C4-2B (cell line): ENCODE data around the gene FOXD2.

ENCODE experiments used
- CTCF ChIP-seq: fragments of 450-650 bp; conservative IDR thresholded peaks from 2 replicates; pipeline ENCODE4 v1.5.1; 2017; ENCODE audit warnings: mild to moderate bottlenecking
- ZFX ChIP-seq: fragments of 450-650 bp; IDR thresholded peaks from 2 replicates; pipeline ENCODE4 v1.6.1; 2017

DNA sequence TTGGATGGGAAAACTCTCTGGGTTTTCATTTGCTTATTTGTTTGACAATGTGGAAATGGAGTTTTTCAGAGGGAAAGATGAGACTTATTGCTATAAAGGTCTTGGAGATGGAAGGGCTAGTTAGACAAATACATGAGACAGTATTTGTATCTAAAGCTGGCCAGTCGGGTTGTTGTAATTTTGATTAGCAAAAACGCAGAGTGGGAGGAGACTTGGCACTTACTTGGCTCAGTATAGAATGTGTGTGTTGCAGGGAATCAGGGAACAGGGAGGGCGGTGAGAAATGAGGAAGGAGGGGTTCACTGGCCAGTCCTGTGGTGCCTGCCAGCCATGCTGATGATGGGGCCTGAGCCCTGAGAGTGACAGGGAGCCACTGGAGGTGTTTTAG, 27.8 kb upstream of the FOXD2 start:
- no peak for TF ChIP-seq CTCF
- TF ChIP-seq ZFX: no peak
